ENCODE results near the gene ITFG1.
"Not testable (repeated sequence)": the region's sequence is repeated elsewhere in the genome, so short reads cannot be mapped to it uniquely, and the experiment has no call there.

GRCh38 chr16:47349029-47349428 lies 111.8 kb downstream of the ITFG1 start:
- TF ChIP-seq, protein P1, sequence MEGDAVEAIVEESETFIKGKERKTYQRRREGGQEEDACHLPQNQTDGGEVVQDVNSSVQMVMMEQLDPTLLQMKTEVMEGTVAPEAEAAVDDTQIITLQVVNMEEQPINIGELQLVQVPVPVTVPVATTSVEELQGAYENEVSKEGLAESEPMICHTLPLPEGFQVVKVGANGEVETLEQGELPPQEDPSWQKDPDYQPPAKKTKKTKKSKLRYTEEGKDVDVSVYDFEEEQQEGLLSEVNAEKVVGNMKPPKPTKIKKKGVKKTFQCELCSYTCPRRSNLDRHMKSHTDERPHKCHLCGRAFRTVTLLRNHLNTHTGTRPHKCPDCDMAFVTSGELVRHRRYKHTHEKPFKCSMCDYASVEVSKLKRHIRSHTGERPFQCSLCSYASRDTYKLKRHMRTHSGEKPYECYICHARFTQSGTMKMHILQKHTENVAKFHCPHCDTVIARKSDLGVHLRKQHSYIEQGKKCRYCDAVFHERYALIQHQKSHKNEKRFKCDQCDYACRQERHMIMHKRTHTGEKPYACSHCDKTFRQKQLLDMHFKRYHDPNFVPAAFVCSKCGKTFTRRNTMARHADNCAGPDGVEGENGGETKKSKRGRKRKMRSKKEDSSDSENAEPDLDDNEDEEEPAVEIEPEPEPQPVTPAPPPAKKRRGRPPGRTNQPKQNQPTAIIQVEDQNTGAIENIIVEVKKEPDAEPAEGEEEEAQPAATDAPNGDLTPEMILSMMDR (IDR thresholded peaks at IDR 0.05) = not testable (repeated sequence)
- not testable (repeated sequence) for TF ChIP-seq POLR2A (IDR thresholded peaks at IDR 0.05)

All from testis (tissue), 2 donors.